Pancreas (tissue), 10 donors: ENCODE results near the gene LCE2C. TPM values are rescaled to one million over a fixed set of nuclear protein-coding genes. Genes with fewer than 3 reads are reported as not detected.
"Not testable (repeated sequence)": the region's sequence is repeated elsewhere in the genome, so short reads cannot be mapped to it uniquely, and the experiment has no call there.

ENCODE experiments used
- ATAC-seq, 4 donors: fragments of 200-7000 bp; cut with Tn5 transposase; one replicate each; pipeline versions ENCODE4 v1.8.0 to v1.9.1; 2020; ENCODE audit warnings: mild to moderate bottlenecking in 4 of 4, moderate library complexity in 4 of 4
- DNase-seq, 6 donors: peaks; one replicate each; pipeline ENCODE4 v3.0.0-alpha.2; 2020
- FAIRE-seq: peaks from 2 replicates; lab custom pipeline; 2012; peaks lifted over from hg19 to GRCh38; lab: Jason Lieb, UNC
- H3K27ac ChIP-seq, 4 donors: fragments of 200-600 bp; sonication (generic); 1 replicate in 3 of 4; 2 replicates in 1 of 4; pipeline versions ENCODE4 v1.5.0 to v1.8.0; 2020
- H3K27me3 ChIP-seq, 4 donors: fragments of 200-600 bp; one replicate each; pipeline ENCODE4 v1.8.0; 2021
- H3K36me3 ChIP-seq, 3 donors: fragments of 200-600 bp; sonication (generic) in 1 of 3; one replicate each; pipeline versions ENCODE4 v1.5.0 to v1.8.0; 2020 to 2021
- H3K4me1 ChIP-seq, 3 donors: fragments of 200-600 bp; one replicate each; pipeline ENCODE4 v1.8.0; 2021
- H3K4me3 ChIP-seq, 4 donors: fragments of 200-600 bp; sonication (generic) in 2 of 4; one replicate each; pipeline versions ENCODE4 v1.5.0 to v1.8.0; 2020 to 2021
- H3K9me3 ChIP-seq, 4 donors: fragments of 200-600 bp; one replicate each; pipeline ENCODE4 v1.8.0; 2021
- CTCF ChIP-seq, 4 donors: fragments of 200-600 bp; sonication (generic) in 3 of 4; IDR thresholded peaks; one replicate each; pipeline versions ENCODE4 v1.5.0 to v1.8.0; 2021; ENCODE audit warnings: antibody characterized with exemption in 4 of 4
- WGBS, 2 donors: extraction: QIAGEN DNeasy Blood & Tissue Kit; methylation state at CpG; one replicate each; pipeline ENCODE4 v1.1.7; 2013; 5-methylcytosine and 5-hydroxymethylcytosine counted together
- intact Hi-C, 3 donors: fragments of 100-400 bp; cut with DNase I; formaldehyde crosslinking; loops; one replicate each; pipeline versions ENCODE4 v1.11.1 to v1.14.2; 2022
- polyA plus RNA-seq, 2 donors: library from polyadenylated mRNA; stranded (reverse); fragments of 200-250 nt; gene quantifications; one replicate each; pipeline ENCODE4 v1.2.3, GENCODE V29; 2013
- total RNA-seq, 6 donors: library from RNA; stranded (reverse); fragmentation: NEBNext Ultra II Directional in 4 of 6; extraction: Animal tissue kit (Norgen Biotek cat#: 25700) in 4 of 6; gene quantifications; one replicate each; pipeline versions ENCODE4 v1.2.1 to v1.2.4, GENCODE V29; 2021 to 2023
- donor health status: healthy with polysubstance abuse.
- donor health status: DM: no; HTN: no; CAD: no; lungs with moderate emphysema.
- donor health status: DM: no; HTN: no; CAD: no.
- donor health status: control.
- donor health status: control.
- donor health status: Bipolar disorder and iron deficiency.
- donor health status: DM: yes; HTN: yes; CAD: no.
- donor health status: DM: no; HTN: no; CAD: no.
- donor health status: DM: no; HTN: no; CAD: no.
- donor health status: DM: yes; HTN: yes; CAD: no.

The LCE2C gene
- total and polyA plus RNA-seq, 8 donors = not detected

GRCh38 chr1:152679459-152679858 is 4.4 kb downstream of the LCE2C start:
- Histone ChIP-seq H3K27ac (no peak overlapping the region), H3K9me3 (no peaks in the 10 kb centered on the region), H3K36me3 (no peaks in the 10 kb centered on the region), H3K4me3 (peak overlapping the region in 1 of 4 donors; percentile 6), H3K4me1 (no peaks in the 10 kb centered on the region), H3K27me3 (no peaks in the 10 kb centered on the region)
- no peak for DNase-seq
- ATAC-seq = no peak
- intact Hi-C loops = no loop called here
- TF ChIP-seq CTCF (IDR thresholded peaks at IDR 0.05) = no peak
- WGBS, 2 donors = 35 to 40% methylated on average over 6 of the region's 6 CpGs
- FAIRE-seq = no peak

- no peak for TF ChIP-seq CTCF (IDR thresholded peaks at IDR 0.05)
- H3K36me3 ChIP-seq = no peaks in the 10 kb centered on the region
- H3K4me3 ChIP-seq = no peak overlapping the region
- ATAC-seq (no peak), FAIRE-seq (no peak), DNase-seq (no peak)
- no peaks in the 10 kb centered on the region for H3K4me1 ChIP-seq
- intact Hi-C loops = no loop called here
- WGBS, 2 donors = 50 to 64% methylated on average over 2 of the region's 2 CpGs
- H3K27me3 ChIP-seq = no peaks in the 10 kb centered on the region
- H3K27ac ChIP-seq = no peak overlapping the region
- H3K9me3 ChIP-seq = no peaks in the 10 kb centered on the region
These were observed 6.5 kb downstream of the LCE2C start for GRCh38 chr1:152681616-152682015.

GRCh38 chr1:152683846-152684245 is 8.8 kb downstream of the LCE2C start:
- H3K36me3 ChIP-seq = no peaks in the 10 kb centered on the region
- no peaks in the 10 kb centered on the region for H3K9me3 ChIP-seq
- no peak overlapping the region for H3K27ac ChIP-seq
- no peaks in the 10 kb centered on the region for H3K27me3 ChIP-seq
- no peak for DNase-seq
- intact Hi-C loops = no loop called here
- no peak overlapping the region for H3K4me3 ChIP-seq
- ATAC-seq = no peak
- no peaks in the 10 kb centered on the region for H3K4me1 ChIP-seq
- no peak for FAIRE-seq
- TF ChIP-seq CTCF (IDR thresholded peaks at IDR 0.05) = no peak

GRCh38 chr1:152685823-152686222 is 10.7 kb downstream of the LCE2C start, which contains the start of gene LCE2B:
TSS of gene LCE2B (plus strand) at chr1:152686123. CDS start at chr1:152686844, 721 bp downstream.
- intact Hi-C loops, H3K36me3 ChIP-seq, H3K27ac ChIP-seq, H3K4me3 ChIP-seq, DNase-seq, ATAC-seq, H3K9me3 ChIP-seq, H3K4me1 ChIP-seq, H3K27me3 ChIP-seq, FAIRE-seq: not testable (repeated sequence)
- 43 to 61% methylated on average over 3 to 4 of the region's 4 CpGs for WGBS, 2 donors

GRCh38 chr1:152697701-152698600 is 22.9 kb downstream of the LCE2C start, which contains the start of gene LCE2A:
TSS of gene LCE2A (plus strand) at chr1:152698345. CDS start at chr1:152698902, 557 bp downstream.
- 29 to 39% methylated on average over 4 of the region's 4 CpGs for WGBS, 2 donors
- no peak for TF ChIP-seq CTCF (IDR thresholded peaks at IDR 0.05)

More at GRCh38 chr1:152697701-152698600, 22.9 kb downstream of the LCE2C start, which contains the start of gene LCE2A:
- H3K27me3 ChIP-seq = no peaks in the 10 kb centered on the region
- no peaks in the 10 kb centered on the region for H3K36me3 ChIP-seq
- H3K9me3 ChIP-seq = no peaks in the 10 kb centered on the region
- H3K27ac ChIP-seq = no peak within 1 kb of the TSS
- ATAC-seq = no peak
- no peak for FAIRE-seq
- DNase-seq = no peak
- H3K4me1 ChIP-seq = no peaks in the 10 kb centered on the region
- intact Hi-C loops = no loop called here
- no peak within 1 kb of the TSS for H3K4me3 ChIP-seq
